ENCODE data around the gene MAFG.

DNA sequence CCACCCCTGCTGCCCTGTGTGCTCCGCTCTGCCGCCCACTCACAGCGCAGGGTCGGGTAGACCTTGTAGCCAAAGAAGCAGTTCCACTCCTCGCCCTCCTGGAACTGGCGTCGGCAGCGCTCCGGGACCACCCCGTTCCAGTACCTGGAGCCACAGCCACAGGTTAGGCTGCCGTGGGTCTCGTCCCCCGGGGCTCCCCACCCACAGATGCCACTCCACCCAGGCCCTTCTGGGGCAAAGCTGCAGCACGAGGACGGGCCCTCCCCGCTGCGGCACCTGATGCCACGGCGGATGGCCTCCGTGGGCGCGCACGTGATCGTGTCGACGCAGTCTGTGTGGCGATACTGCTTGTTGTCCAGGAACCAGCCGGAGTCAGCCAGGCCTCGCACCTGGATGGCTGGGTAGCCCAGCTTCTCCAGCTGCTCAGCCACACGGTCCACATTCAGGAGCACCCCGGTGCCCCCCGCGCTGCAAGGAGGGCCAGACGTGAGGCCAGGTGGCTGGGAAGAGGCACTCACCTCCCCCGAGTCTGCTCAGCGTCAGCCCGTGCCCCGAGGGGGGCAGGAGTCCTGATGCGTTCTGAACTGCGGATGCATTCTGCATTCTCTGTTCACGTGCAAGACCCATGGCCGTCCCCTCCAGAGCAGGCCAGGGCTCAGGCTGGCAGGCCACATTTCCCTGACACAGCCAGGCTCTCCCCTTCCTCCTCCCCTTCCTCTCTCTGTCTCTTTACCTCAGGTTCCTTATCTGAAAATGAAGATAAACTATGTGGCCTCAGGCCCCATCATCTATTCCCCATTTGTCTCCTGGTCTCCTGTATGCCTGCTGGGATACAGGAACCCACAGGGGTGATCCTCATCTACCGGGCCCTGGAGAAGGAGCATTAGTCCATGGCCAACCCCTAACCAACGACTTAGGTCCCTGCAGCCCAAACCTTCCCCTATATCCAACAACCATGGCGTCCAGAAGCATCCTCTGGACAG lies 29.4 kb upstream of the MAFG start:
- TF ChIP-seq, protein P1, sequence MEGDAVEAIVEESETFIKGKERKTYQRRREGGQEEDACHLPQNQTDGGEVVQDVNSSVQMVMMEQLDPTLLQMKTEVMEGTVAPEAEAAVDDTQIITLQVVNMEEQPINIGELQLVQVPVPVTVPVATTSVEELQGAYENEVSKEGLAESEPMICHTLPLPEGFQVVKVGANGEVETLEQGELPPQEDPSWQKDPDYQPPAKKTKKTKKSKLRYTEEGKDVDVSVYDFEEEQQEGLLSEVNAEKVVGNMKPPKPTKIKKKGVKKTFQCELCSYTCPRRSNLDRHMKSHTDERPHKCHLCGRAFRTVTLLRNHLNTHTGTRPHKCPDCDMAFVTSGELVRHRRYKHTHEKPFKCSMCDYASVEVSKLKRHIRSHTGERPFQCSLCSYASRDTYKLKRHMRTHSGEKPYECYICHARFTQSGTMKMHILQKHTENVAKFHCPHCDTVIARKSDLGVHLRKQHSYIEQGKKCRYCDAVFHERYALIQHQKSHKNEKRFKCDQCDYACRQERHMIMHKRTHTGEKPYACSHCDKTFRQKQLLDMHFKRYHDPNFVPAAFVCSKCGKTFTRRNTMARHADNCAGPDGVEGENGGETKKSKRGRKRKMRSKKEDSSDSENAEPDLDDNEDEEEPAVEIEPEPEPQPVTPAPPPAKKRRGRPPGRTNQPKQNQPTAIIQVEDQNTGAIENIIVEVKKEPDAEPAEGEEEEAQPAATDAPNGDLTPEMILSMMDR (IDR thresholded peaks at IDR 0.05): no peak
- TF ChIP-seq POLR2A (IDR thresholded peaks at IDR 0.05): no peak
